Right lobe of liver (tissue), 4 donors: ENCODE results near the gene SYNE2.

Experiments used
- CTCF ChIP-seq, 4 donors: fragments of 200-600 bp in 3 of 4; fragments of 450-650 bp in 1 of 4; IDR thresholded peaks; one replicate each; pipeline versions ENCODE4 v1.5.1 to v1.8.0; 2016 to 2022; ENCODE audit warnings: antibody characterized with exemption in 4 of 4, mild to moderate bottlenecking in 2 of 4
- POLR2A ChIP-seq: fragments of 450-650 bp; IDR thresholded peaks from one replicate; pipeline ENCODE4 v1.6.1; 2017; ENCODE audit warnings: antibody characterized with exemption, mild to moderate bottlenecking
- donor health status: DM: no; HTN: no; CAD: no.
- donor health status: DM: no; HTN: no; CAD: no.
- donor health status: DM: no; HTN: yes; CAD: no.

GRCh38 chr14:64229489-64229888 lies 376.7 kb downstream of the SYNE2 start:
- TF ChIP-seq CTCF (IDR thresholded peaks at IDR 0.05) (no peak), POLR2A (no peak)
